GM12878 (cell line): ENCODE data around the gene MYO7A. TPM values are rescaled to one million over a fixed set of nuclear protein-coding genes. Genes with fewer than 3 reads are reported as not detected.

Experiments
- ATAC-seq: fragments of 200-7000 bp; cut with Tn5 transposase; 3 replicates; pipeline ENCODE4 v1.9.1; 2020; ENCODE audit warnings: mild to moderate bottlenecking, moderate library complexity
- BruUV-seq: library from RNA; stranded (reverse); fragments of 400-500 nt; replicated peaks from 2 replicates; lab custom pipeline; 2021; lab: Mats Ljungman, UMichigan
- CTCF ChIA-PET: fragments of 300-600 bp; sonication (Branson Sonifier 250); formaldehyde crosslinking; extraction: SDS; loops from one replicate; lab custom pipeline; 2021; ENCODE audit warnings: inconsistent platforms; lab: Yijun Ruan, JAX
- POLR2A ChIA-PET: fragments of 350-600 bp; formaldehyde crosslinking; extraction: SDS; loops from one replicate; lab custom pipeline; 2021; ENCODE audit warnings: inconsistent platforms; lab: Charles Lee
- RAD21 ChIA-PET: fragments of 300-600 bp; sonication (Branson Sonifier 250); formaldehyde crosslinking; loops from one replicate; lab custom pipeline; 2023; ENCODE audit warnings: antibody characterized with exemption; ENCODE audit not compliant: unreplicated experiment; lab: Charles Lee
- SMC1A ChIA-PET: fragments of 300-600 bp; sonication (Branson Sonifier 250); formaldehyde crosslinking; loops from one replicate; lab custom pipeline; 2023; ENCODE audit not compliant: unreplicated experiment, uncharacterized antibody; lab: Charles Lee
- DNase-seq: peaks from one replicate; pipeline ENCODE4 v3.0.0-alpha.2; 2011; ENCODE audit warnings: low read depth, low spot score
- FAIRE-seq: peaks from 3 replicates; lab custom pipeline; 2011; peaks lifted over from hg19 to GRCh38; lab: Jason Lieb, UNC
- H2AFZ ChIP-seq: 2 replicates; pipeline ENCODE4 v1.6.0; 2011; ENCODE audit warnings: low read depth, low read length, control low read depth; ENCODE audit not compliant: control insufficient read depth
- H3K27ac ChIP-seq: 2 replicates; pipeline ENCODE4 v1.5.1; 2011; ENCODE audit warnings: control low read depth; ENCODE audit not compliant: control insufficient read depth, insufficient read depth
- H3K27me3 ChIP-seq, 2 experiments: replicated peaks in 1 of 2; 2 replicates each; pipeline versions ENCODE4 v1.6.0 to v1.6.1; 2011; ENCODE audit warnings: low read length in 1 of 2; ENCODE audit not compliant: control insufficient read depth in 2 of 2, insufficient read depth in 2 of 2
- H3K36me3 ChIP-seq, 2 experiments: 2 replicates each; pipeline ENCODE4 v1.5.1; 2011; ENCODE audit warnings: low read length in 1 of 2; ENCODE audit not compliant: control insufficient read depth in 2 of 2, insufficient read depth in 2 of 2
- H3K4me1 ChIP-seq: 2 replicates; pipeline ENCODE4 v1.6.1; 2011; ENCODE audit warnings: mild to moderate bottlenecking, low read length, moderate library complexity, mixed read lengths; ENCODE audit not compliant: control insufficient read depth, insufficient read depth
- H3K4me2 ChIP-seq: 2 replicates; pipeline ENCODE4 v1.6.0; 2011; ENCODE audit warnings: control low read depth; ENCODE audit not compliant: control insufficient read depth, insufficient read depth
- H3K4me3 ChIP-seq: fragments of 200-600 bp; sonication (generic); 2 replicates; pipeline ENCODE4 v1.5.1; 2016
- H3K79me2 ChIP-seq: 2 replicates; pipeline ENCODE4 v1.6.0; 2011; ENCODE audit warnings: low read length; ENCODE audit not compliant: control insufficient read depth, insufficient read depth
- H3K9ac ChIP-seq: 2 replicates; pipeline ENCODE4 v1.8.0; 2011; ENCODE audit warnings: low read length, control low read depth, mixed read lengths; ENCODE audit not compliant: control insufficient read depth, insufficient read depth
- H3K9me3 ChIP-seq: replicated peaks from 3 replicates; pipeline ENCODE4 v1.5.1; 2011; ENCODE audit warnings: mild to moderate bottlenecking, low read length; ENCODE audit not compliant: control insufficient read depth, insufficient read depth
- H4K20me1 ChIP-seq: 2 replicates; pipeline ENCODE4 v1.6.0; 2011; ENCODE audit not compliant: control insufficient read depth, insufficient read depth
- EGR1 ChIP-seq, 2 experiments: IDR thresholded peaks; 1 replicate in 1 of 2; 2 replicates in 1 of 2; pipeline ENCODE4 v1.6.1; 2011 to 2012; ENCODE audit warnings: low read depth in 2 of 2, low read length in 2 of 2, borderline replicate concordance in 1 of 2, mild to moderate bottlenecking in 1 of 2, moderate library complexity in 1 of 2
- ETV6 ChIP-seq, 2 experiments: fragments of 450-650 bp in 1 of 2; IDR thresholded peaks in 1 of 2; conservative IDR thresholded peaks in 1 of 2; 2 replicates each; pipeline ENCODE4 v1.6.1; 2014; ENCODE audit warnings: antibody characterized with exemption in 1 of 2, borderline replicate concordance in 1 of 2, low read depth in 1 of 2, mild to moderate bottlenecking in 1 of 2, moderate library complexity in 1 of 2
- HCFC1 ChIP-seq: fragments of 150-350 bp; IDR thresholded peaks from 2 replicates; pipeline ENCODE4 v1.6.1; 2014; ENCODE audit warnings: low read length
- KLF5 ChIP-seq: fragments of 450-650 bp; IDR thresholded peaks from 2 replicates; pipeline ENCODE4 v1.6.1; 2014; ENCODE audit warnings: mild to moderate bottlenecking; ENCODE audit not compliant: partially characterized antibody
- MYC ChIP-seq: IDR thresholded peaks from 2 replicates; pipeline ENCODE4 v1.6.1; 2011; ENCODE audit warnings: mild to moderate bottlenecking, low read length, moderate library complexity, inconsistent platforms; ENCODE audit not compliant: insufficient read depth, insufficient replicate concordance, insufficient read length, severe bottlenecking
- NR2C2 ChIP-seq: IDR thresholded peaks from 2 replicates; pipeline ENCODE4 v1.6.1; 2011; ENCODE audit warnings: borderline replicate concordance, low read depth; ENCODE audit not compliant: control insufficient read depth, insufficient read length
- RUNX3 ChIP-seq: IDR thresholded peaks from 2 replicates; pipeline ENCODE4 v1.6.1; 2012; ENCODE audit warnings: low read length, inconsistent platforms
- TCF3 ChIP-seq: IDR thresholded peaks from 2 replicates; pipeline ENCODE4 v1.6.1; 2012; ENCODE audit warnings: low read depth, mild to moderate bottlenecking, low read length, borderline replicate concordance; ENCODE audit not compliant: insufficient read depth
- WGBS: methylation state at CpG from one replicate; pipeline ENCODE4 v1.1.6; 2016; ENCODE audit warnings: low lambda C conversion rate; ENCODE audit not compliant: insufficient replicate concordance, insufficient coverage; ENCODE audit errors: missing lambda C conversion rate; 5-methylcytosine and 5-hydroxymethylcytosine counted together
- in situ Hi-C: fragments of 300-500 bp; cut with MboI; formaldehyde crosslinking; loops from 9 replicates; pipeline ENCODE4 v1.14.3; 2018; ENCODE audit warnings: mixed read lengths
- intact Hi-C: fragments of 100-400 bp; cut with micrococcal nuclease; formaldehyde crosslinking; loops from one replicate; pipeline ENCODE4 v1.14.2; 2022; ENCODE audit not compliant: unreplicated experiment
- polyA plus RNA-seq, 11 experiments: library from polyadenylated mRNA; depleted of rRNA in 4 of 11; unstranded in 6 of 11; stranded (reverse) in 5 of 11; fragments of >200 nt; fragmentation: Nextera tagmentation in 4 of 11; fragmentation: Illumina TruSeq in 1 of 11; extraction: Ambion mirVana in 4 of 11; extraction: Trizol in 1 of 11; gene quantifications; 1 replicate in 1 of 11; 2 replicates in 10 of 11; pipeline versions ENCODE4 v1.2.1 to v1.2.3, GENCODE V29; 2011 to 2016; ENCODE audit warnings: inconsistent platforms in 2 of 11, missing spikeins in 2 of 11, low read depth in 1 of 11
- total RNA-seq, 4 experiments: library from RNA; depleted of rRNA in 3 of 4; stranded (reverse); fragments of >200 nt in 3 of 4; fragmentation: Illumina TruSeq in 1 of 4; extraction: Trizol in 1 of 4; gene quantifications; 2 replicates each; pipeline versions ENCODE4 v1.2.1 to v1.2.3, GENCODE V29; 2013 to 2021
- TF ChIP-seq, protein P1 (sequence below), 3 experiments: IDR thresholded peaks in 2 of 3; conservative IDR thresholded peaks in 1 of 3; 2 replicates each; pipeline ENCODE4 v1.5.1; 2011; ENCODE audit warnings: low read depth in 3 of 3, low read length in 3 of 3, mild to moderate bottlenecking in 3 of 3, control low read depth in 2 of 3, moderate library complexity in 2 of 3, inconsistent platforms in 1 of 3, mixed read lengths in 1 of 3; ENCODE audit not compliant: control insufficient read depth in 2 of 3, insufficient read depth in 1 of 3; ENCODE audit errors: extremely low read depth in 1 of 3

MYO7A gene
- total and polyA plus RNA-seq, 10 of the 15 experiments (the other 5 are each of a cell fraction or from before 2014, with no cell fraction given): 0.01 to 0.21 (median 0.04) TPM; not detected in 6

DNA sequence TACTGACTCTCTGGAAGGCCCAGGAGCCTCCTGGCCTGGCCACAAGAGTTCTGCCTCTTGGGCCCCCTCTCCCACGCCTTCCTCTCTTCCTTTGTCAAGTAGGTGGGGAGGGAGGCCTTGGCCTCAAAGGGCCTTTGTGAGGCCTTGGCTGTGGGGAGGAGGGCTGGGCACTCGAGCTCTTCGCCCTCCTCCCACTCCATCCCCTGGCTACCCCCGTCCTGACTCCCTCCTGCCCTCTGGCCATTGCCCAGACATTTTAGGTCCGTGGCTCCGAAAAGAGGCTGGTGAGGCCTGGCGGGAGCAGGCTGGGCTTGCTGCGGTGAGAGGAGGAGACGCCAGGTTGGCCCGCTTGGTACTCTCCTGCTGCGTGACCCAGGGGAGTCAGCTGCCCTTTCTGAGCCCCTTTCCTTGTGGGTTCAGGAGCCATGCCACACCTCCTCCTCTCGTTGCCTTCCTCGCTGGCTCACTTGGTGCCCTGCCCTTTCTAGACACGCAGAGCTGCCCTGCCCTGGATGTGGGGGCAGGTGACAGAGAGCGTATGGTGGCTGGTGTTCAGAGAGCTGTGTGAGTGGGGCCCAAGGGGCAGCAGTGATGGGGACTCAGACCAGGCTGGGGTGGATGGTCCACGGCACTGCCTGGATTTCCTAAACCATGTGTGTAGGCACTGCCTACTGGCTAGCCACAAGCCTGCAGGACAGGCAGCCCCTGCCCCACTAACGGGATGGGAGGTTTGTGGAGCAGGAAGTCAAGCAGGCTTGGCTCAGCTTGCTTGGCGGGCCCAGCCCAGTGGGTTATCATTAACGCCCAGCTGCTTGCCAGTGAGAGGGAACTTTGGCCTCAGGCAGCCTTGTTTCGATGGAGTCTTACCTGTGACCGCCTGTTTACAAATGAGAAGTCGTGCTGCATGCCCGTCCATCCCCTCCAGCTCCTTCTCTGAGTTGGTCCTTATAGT lies 41.2 kb upstream of the MYO7A start:
- ChIA-PET RAD21 (interaction anchor here (0.8 kb wide), 1 partner anchor 39 kb away, joined by 3 read pairs; no protein-coding TSS in a partner anchor), POLR2A (no interaction called here), SMC1A (no interaction called here), CTCF (interaction anchor here (1.4 to 1.9 kb wide), 2 partner anchors 39 to 167 kb away, joined by 6 to 7 read pairs; no protein-coding TSS in a partner anchor)
- H3K4me3 ChIP-seq: no peak overlapping the region
- intact Hi-C loops (no loop called here), in situ Hi-C loops (no loop called here)
- no peak overlapping the region for H2AFZ ChIP-seq
- TF ChIP-seq KLF5 (no peak), EGR1 (IDR thresholded peaks at IDR 0.05; ENCODE audit: borderline replicate concordance in 1 of 2, low read depth in 2 of 2, low read length in 2 of 2) (peak in 1 of 2 experiments; percentile 21; a peak in 1 of 3 replicates), RUNX3 (peak; percentile 23; the same call in 1 of the 2 replicates), TCF3 (no peak)
- no peak for FAIRE-seq
- H3K9me3 ChIP-seq: no peaks in the 10 kb centered on the region
- no peaks in the 10 kb centered on the region for H3K27me3 ChIP-seq
- no peak overlapping the region for H3K9ac ChIP-seq
- H3K36me3 ChIP-seq: no peaks in the 10 kb centered on the region
- H3K4me2 ChIP-seq: no peak overlapping the region
- DNase-seq: no peak
- BruUV-seq: no TSS peak
- H3K27ac ChIP-seq: no peak overlapping the region
- ATAC-seq: no peak
- peaks cover 8% of the 10 kb centered on the region for H3K4me1 ChIP-seq
- no peaks in the 10 kb centered on the region for H3K79me2 ChIP-seq
- H4K20me1 ChIP-seq: no peaks in the 10 kb centered on the region
- WGBS: 31% methylated on average over 23 of the region's 23 CpGs

GRCh38 chr11:77087723-77088225 lies 40.3 kb upstream of the MYO7A start:
- in situ Hi-C loops (no loop called here), intact Hi-C loops (no loop called here)
- Histone ChIP-seq H3K4me1 (peaks cover 5% of the 10 kb centered on the region), H3K9me3 (no peaks in the 10 kb centered on the region), H3K79me2 (no peaks in the 10 kb centered on the region), H3K27me3 (no peaks in the 10 kb centered on the region), H3K4me2 (no peak overlapping the region), H3K36me3 (no peaks in the 10 kb centered on the region), H4K20me1 (no peaks in the 10 kb centered on the region), H3K9ac (no peak overlapping the region), H3K27ac (no peak overlapping the region), H2AFZ (no peak overlapping the region), H3K4me3 (no peak overlapping the region)
- ATAC-seq (no peak), FAIRE-seq (no peak), DNase-seq (no peak)
- ChIA-PET POLR2A (no interaction called here), CTCF (interaction anchor here (1.9 to 5.1 kb wide), 2 partner anchors 40 to 168 kb away, joined by 6 to 105 read pairs; no protein-coding TSS in a partner anchor), SMC1A (no interaction called here), RAD21 (interaction anchor here (5.9 kb wide), 1 partner anchor 167 kb away, joined by 84 read pairs; no protein-coding TSS in a partner anchor)
- WGBS: 38% methylated on average over 9 of the region's 9 CpGs
- BruUV-seq: no TSS peak
- TF ChIP-seq HCFC1: no peak
- TF ChIP-seq ETV6 (conservative IDR thresholded peaks at IDR 0.05 in 1 of 2, IDR thresholded peaks at IDR 0.05 in 1 of 2; ENCODE audit: borderline replicate concordance in 1 of 2, low read depth in 1 of 2): no peak
- TF ChIP-seq NR2C2: no peak
- TF ChIP-seq, protein P1, sequence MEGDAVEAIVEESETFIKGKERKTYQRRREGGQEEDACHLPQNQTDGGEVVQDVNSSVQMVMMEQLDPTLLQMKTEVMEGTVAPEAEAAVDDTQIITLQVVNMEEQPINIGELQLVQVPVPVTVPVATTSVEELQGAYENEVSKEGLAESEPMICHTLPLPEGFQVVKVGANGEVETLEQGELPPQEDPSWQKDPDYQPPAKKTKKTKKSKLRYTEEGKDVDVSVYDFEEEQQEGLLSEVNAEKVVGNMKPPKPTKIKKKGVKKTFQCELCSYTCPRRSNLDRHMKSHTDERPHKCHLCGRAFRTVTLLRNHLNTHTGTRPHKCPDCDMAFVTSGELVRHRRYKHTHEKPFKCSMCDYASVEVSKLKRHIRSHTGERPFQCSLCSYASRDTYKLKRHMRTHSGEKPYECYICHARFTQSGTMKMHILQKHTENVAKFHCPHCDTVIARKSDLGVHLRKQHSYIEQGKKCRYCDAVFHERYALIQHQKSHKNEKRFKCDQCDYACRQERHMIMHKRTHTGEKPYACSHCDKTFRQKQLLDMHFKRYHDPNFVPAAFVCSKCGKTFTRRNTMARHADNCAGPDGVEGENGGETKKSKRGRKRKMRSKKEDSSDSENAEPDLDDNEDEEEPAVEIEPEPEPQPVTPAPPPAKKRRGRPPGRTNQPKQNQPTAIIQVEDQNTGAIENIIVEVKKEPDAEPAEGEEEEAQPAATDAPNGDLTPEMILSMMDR (IDR thresholded peaks at IDR 0.05 in 2 of 3, conservative IDR thresholded peaks at IDR 0.05 in 1 of 3; ENCODE audit: control insufficient read depth in 2 of 3, extremely low read depth in 1 of 3, insufficient read depth in 1 of 3, low read depth in 3 of 3, low read length in 3 of 3): no peak
- TF ChIP-seq MYC: no peak
- TF ChIP-seq EGR1 (IDR thresholded peaks at IDR 0.05; ENCODE audit: borderline replicate concordance in 1 of 2, low read depth in 2 of 2, low read length in 2 of 2): no peak
